GOT3 (cell line): ENCODE measurements around the gene HMGCLL1.

Source experiments
- DNase-seq: peaks from one replicate; lab custom pipeline; 2025; ENCODE audit warnings: mixed read lengths; lab: John Stamatoyannopoulos, UW

The HMGCLL1 gene

DNA sequence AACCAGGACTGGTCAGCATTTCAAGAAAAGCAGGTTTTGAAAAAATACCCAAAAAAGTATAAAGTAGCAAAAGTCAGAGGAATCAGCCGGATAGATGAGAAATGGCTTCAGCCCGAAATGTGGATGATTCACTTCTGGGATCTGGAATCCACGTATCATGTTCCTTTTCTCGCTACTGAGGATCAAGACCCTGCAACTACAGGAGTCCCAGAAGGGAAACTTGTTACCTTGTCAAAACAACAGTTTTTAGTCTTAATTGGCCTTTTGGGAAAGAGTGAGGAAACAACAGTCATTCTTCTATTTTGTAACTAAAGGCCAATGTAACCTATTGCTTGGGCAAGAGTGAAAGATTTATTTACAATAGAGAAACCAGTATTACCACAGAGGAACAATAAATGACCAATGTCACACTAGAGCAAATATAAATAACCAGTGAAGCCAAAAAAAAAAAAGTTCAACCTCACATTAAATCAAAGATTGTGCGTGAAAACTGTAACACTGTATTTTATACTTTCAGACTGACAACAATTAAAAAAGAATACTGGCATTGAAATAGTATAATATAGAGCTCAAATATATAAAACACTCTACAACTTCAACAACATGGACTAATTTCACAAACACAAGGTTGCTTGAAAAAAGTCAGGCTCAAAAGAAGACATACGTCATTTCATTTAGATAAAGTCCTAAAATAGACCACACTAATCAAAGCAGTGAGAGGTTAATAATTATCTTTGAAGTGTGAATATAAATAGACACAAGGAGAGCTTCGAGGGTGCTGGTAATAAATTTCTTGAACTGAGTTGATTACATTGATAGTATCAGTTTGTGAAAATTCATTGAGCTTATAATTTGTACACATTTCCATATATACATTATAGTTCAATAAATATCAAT lies 135.5 kb downstream of the HMGCLL1 start:
- DNase-seq, result no peak

DNA sequence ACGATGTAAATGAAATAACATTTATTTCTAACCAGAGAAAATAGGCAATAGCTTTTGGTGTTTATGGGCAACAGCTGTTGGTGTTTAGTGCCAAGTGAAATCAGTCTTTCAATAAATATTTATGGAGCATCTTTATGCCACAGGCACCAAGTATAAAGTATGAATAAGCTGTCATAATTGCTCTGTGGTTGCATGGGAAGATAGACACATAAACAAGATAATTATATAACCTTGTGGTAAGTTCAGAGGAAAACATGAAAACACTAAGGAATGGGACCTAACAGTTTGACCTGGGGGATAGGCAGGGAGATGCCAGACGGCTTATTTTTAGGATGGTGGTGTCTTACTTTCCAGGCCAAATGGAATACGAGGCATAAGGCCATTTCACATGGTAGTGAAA lies 140.8 kb downstream of the HMGCLL1 start:
- DNase-seq, result no peak

DNA sequence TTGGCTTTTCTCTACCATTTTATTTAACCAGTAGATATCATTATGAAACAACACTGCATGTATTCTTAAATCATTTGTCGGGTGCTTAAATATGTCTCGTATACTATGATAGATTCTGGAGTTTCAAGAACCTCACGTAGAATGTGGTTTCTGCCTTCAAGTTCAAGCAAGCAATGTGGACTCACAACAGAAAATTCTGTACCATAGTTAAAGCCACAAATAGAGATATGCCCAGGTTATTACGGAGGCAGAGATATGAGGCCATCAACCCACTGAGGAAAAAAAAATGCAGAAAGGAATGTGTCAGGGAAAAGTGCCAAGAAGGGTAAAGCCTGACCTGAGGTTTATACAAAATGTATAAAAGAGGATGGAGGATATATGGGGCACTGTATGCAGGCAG lies 141.9 kb downstream of the HMGCLL1 start:
- DNase-seq, result no peak

DNA sequence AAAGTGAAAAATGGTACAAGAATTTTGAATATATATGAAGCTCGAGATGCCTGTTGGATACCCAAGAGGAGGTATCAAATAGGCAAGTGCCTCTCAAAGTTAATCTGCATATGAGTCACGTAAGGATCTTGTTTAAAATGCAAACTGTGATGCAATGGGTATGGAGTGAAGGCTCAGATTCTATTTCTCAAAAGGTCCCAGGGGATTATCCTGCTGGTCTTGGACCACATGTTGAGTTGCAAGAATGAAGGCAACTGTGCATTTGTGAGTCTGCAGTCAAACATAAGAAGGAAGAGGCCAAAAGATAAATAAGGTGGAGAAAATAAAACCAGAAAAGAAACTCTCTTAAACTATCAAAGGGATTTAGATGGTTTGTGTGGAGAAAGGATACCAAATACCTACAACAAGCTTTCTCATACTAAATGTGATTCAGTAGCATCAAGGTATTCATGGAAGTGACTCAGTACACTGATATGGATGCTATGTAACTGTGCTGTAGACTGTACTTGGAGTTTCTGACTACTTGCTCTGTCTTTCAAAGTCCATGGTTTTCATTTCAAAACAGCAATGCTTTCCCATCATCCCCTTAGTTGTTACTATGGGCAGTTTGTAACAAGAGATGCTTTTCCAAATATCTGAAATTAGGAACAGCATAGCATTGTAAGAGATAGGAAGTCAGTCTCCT lies 145.4 kb downstream of the HMGCLL1 start:
- DNase-seq, result no peak

DNA sequence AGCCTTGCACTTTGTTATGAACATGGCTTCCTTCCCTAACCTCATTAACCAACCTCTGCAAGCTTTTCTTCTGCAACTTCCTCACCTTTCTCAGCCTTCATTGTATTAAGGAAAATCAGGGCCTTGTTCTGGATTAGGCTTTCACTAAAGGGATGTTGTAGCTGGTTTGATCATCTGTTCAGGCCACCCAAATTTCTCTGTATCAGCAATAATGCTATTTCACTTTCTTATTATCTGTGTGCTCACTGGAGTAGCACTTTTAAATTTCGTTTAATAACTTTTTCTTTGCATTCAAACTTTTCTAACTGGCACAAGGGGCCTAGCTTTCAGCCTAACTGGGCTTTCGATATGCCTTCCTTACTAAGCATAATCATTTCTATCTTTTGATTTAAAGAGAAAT lies 155.1 kb downstream of the HMGCLL1 start:
- no peak for DNase-seq

DNA sequence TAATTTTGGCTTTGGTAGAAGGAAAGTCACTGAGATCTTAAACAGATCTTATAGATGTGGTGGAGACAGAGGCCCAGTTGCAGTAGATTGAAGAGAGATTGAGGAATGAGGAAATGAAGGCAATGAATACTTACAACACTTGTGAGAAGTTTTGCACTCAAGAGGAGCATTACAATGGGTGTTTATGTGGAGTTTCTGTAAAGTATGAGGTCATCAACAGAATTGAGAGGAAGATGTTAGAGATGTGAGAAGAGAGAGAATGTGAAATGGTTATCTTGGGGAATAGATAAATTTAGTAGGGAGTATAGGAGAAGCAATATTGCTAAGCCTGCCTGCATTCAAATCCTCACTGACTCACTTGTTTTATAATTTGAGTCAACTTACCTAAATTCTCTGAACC lies 168.3 kb downstream of the HMGCLL1 start:
- DNase-seq, result no peak

DNA sequence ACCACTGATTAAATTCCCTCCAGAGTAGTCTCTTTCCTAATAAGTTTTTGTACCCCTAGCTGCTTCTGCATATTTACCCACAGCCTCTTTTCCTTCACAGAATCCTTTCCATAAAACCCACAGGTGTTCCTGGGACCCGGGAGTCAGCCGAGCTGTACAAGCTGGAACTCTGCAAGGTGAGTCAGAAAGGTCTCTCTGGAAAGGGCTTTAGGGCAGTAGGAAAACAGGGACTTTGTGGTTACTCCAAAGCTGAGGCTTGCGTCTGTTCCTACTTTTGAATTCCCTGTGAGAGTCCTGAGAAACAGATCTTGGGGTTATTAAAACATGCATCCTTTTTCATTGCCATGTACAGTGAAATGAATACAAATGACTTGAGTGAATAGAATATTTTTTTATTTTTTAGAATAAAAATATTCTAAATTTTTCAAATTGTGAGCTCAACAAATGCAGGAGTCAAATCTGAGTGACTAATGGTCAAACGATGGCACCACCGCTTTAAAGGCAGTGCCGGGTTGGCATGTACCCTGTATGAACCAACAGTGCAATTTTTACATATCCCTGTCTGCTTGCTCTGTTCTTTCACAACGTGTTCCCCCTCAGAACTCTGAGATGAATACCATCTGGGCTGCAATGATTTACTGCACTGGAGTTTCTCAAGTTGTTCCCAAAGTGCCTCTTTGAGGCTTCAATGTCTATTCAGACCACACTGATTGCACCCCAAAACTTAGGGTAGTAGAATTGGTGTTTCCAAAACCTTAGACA lies 173.3 kb downstream of the HMGCLL1 start:
- DNase-seq, result no peak

DNA sequence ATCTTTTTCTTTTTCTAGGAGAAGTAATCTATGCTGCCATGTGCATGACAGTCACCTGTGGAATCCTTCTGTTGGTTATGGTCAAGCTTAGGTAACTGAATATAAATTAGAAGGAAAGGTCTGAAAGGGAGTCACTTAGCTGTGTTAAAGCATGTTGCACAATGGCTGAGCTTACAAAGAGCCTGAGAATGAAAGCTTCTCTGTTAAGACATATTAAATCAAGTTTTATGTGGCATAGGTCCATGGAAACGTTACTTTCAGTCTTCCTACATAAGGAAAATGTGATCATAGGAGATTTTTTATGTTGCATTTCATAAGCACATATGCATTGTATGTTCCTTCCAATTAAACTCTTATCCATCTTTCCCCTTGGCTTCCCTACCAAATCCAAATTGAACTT lies 179.6 kb downstream of the HMGCLL1 start:
- DNase-seq, result no peak

DNA sequence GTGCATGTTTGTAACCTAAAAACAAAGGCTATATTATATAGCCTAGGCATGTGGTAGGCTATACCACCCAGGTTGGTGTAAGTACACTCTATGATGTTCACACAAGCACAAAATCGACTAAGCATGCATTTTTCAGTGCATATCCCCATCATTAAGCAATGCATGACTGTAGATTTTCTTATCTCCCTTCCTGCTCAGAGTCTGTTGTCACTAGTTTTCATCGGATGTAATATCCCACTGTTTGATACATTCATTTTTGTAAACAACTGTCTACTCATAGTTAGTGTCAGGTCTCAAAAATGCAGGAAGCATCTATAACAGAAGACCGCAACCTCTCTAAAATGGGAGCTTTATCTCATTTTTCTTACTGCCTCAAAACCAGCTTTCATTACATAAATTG lies 181.0 kb downstream of the HMGCLL1 start:
- DNase-seq, result no peak

DNA sequence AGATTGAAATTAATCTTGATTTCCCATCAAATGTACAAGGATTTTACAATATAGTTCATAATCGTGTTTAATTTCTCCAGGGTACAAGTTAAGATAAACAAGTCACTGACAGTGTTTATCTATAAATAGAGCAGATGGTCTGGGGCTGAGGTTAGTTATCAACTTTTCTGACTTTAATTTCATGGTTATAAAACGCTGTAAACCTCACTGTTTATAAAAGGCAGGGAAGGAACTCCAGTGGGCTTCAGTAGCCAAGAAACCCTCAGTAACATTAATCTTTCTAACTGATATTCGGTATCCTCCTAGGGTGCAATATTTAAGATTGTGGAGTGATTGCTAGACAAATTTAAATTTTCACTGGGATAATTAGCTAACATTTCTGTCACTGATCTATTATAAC lies 183.1 kb downstream of the HMGCLL1 start:
- no peak for DNase-seq

DNA sequence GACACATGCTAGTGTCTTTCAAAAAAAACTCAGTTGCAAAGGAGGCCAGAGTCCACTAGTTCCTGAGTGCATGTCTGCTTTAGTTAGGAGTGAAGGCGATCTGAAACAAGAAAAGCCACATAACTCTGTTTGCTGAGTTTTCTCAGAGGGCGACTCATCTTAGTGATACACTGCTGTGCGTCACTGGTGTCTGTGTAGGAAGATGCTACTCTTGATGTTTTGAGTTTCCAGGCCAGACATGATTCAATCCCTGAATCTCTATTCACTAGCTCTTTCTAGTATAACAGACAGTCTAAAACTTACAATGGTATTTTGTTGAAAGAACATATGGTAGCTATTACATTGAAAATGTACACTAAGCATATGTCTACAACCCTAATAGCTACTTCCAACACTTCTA lies 190.8 kb downstream of the HMGCLL1 start:
- no peak for DNase-seq
